GM23338 (cell line): ENCODE results near the gene ABCA4. TPM values are rescaled to one million over a fixed set of nuclear protein-coding genes. Genes with fewer than 3 reads are reported as not detected.

Experiments
- ATAC-seq: fragments of 200-7000 bp; cut with Tn5 transposase; 3 replicates; pipeline ENCODE4 v1.9.1; 2020
- DNase-seq: peaks from one replicate; pipeline ENCODE4 v3.0.0-alpha.2; 2015; ENCODE audit warnings: low spot score
- H2AFZ ChIP-seq: fragments of 200-600 bp; sonication (generic); 2 replicates; pipeline ENCODE4 v1.8.0; 2016; ENCODE audit warnings: antibody characterized with exemption, mild to moderate bottlenecking, moderate library complexity
- H3F3A ChIP-seq: fragments of 200-600 bp; sonication (generic); replicated peaks from 2 replicates; pipeline ENCODE4 v1.8.0; 2017; ENCODE audit warnings: antibody characterized with exemption, mixed run types, low read depth
- H3K27ac ChIP-seq: fragments of 200-600 bp; sonication (generic); 2 replicates; pipeline ENCODE4 v1.6.1; 2016; ENCODE audit warnings: low read depth
- H3K27me3 ChIP-seq: fragments of 200-600 bp; sonication (generic); 2 replicates; pipeline ENCODE4 v1.8.0; 2016; ENCODE audit warnings: mild to moderate bottlenecking, mixed run types, moderate library complexity; ENCODE audit not compliant: insufficient read depth
- H3K36me3 ChIP-seq: fragments of 200-600 bp; sonication (generic); 2 replicates; pipeline ENCODE4 v1.8.0; 2016; ENCODE audit warnings: mild to moderate bottlenecking; ENCODE audit not compliant: insufficient read depth
- H3K4me1 ChIP-seq: fragments of 200-600 bp; sonication (generic); 2 replicates; pipeline ENCODE4 v1.8.0; 2016; ENCODE audit warnings: mild to moderate bottlenecking, moderate library complexity; ENCODE audit not compliant: insufficient read depth
- H3K4me2 ChIP-seq: fragments of 200-600 bp; sonication (generic); 2 replicates; pipeline ENCODE4 v1.7.1; 2017; ENCODE audit warnings: mixed run types
- H3K4me3 ChIP-seq: fragments of 200-600 bp; sonication (generic); 2 replicates; pipeline ENCODE4 v1.6.1; 2016; ENCODE audit warnings: mixed run types
- H3K79me2 ChIP-seq: fragments of 200-600 bp; sonication (generic); replicated peaks from 2 replicates; pipeline ENCODE4 v1.8.0; 2017; ENCODE audit warnings: mild to moderate bottlenecking; ENCODE audit not compliant: insufficient read depth
- H3K9me2 ChIP-seq: fragments of 200-600 bp; sonication (generic); 2 replicates; pipeline ENCODE4 v1.8.0; 2017; ENCODE audit not compliant: insufficient read depth
- H4K20me1 ChIP-seq: fragments of 200-600 bp; sonication (generic); replicated peaks from 2 replicates; pipeline ENCODE4 v1.8.0; 2017; ENCODE audit warnings: mild to moderate bottlenecking; ENCODE audit not compliant: insufficient read depth
- H3K27ac Mint-ChIP-seq: 2 replicates; pipeline ENCODE4 v1.8.0; 2020; ENCODE audit warnings: inconsistent platforms, mild to moderate bottlenecking, moderate library complexity, mixed read lengths
- H3K27me3 Mint-ChIP-seq: 3 replicates; pipeline ENCODE4 v1.8.0; 2022; ENCODE audit warnings: low read depth, mild to moderate bottlenecking, moderate library complexity, mixed read lengths, inconsistent platforms; ENCODE audit not compliant: insufficient read depth, poor library complexity
- H3K36me3 Mint-ChIP-seq: 3 replicates; pipeline ENCODE4 v1.8.0; 2021; ENCODE audit warnings: low read depth, mild to moderate bottlenecking, inconsistent platforms, moderate library complexity, mixed read lengths
- H3K4me1 Mint-ChIP-seq: 3 replicates; pipeline ENCODE4 v1.8.0; 2020; ENCODE audit warnings: mild to moderate bottlenecking, inconsistent platforms, mixed read lengths
- H3K4me3 Mint-ChIP-seq: 3 replicates; pipeline ENCODE4 v1.8.0; 2021; ENCODE audit warnings: moderate library complexity, mild to moderate bottlenecking, inconsistent platforms, mixed read lengths
- H3K9me3 Mint-ChIP-seq: 3 replicates; pipeline ENCODE4 v1.8.0; 2020; ENCODE audit warnings: moderate library complexity, mild to moderate bottlenecking, inconsistent platforms, mixed read lengths
- CTCF ChIP-seq, 2 experiments: fragments of 200-600 bp in 1 of 2; sonication (generic) in 1 of 2; conservative IDR thresholded peaks; 2 replicates each; pipeline versions ENCODE4 v1.5.1 to v1.6.1; 2016 to 2017; ENCODE audit warnings: antibody characterized with exemption in 2 of 2, low read depth in 2 of 2, mild to moderate bottlenecking in 2 of 2, moderate library complexity in 1 of 2
- ZNF114 ChIP-seq: fragments of 250-450 bp; sonication (Bioruptor Pico); IDR thresholded peaks from 2 replicates; pipeline ENCODE4 v1.5.0; 2020; ENCODE audit warnings: mild to moderate bottlenecking, moderate library complexity
- ZNF331 ChIP-seq: fragments of 250-450 bp; sonication (Bioruptor Pico); IDR thresholded peaks from 2 replicates; pipeline ENCODE4 v1.5.0; 2020; ENCODE audit warnings: low read depth, mild to moderate bottlenecking, moderate library complexity
- polyA plus RNA-seq: library from polyadenylated mRNA; unstranded; fragments of >200 nt; fragmentation: Nextera tagmentation; extraction: Ambion mirVana; gene quantifications from 2 replicates; pipeline ENCODE4 v1.2.1, GENCODE V29; 2016
- total RNA-seq: library from RNA; depleted of rRNA; stranded (reverse); fragments of >200 nt; shearing (Covaris generic); gene quantifications from 2 replicates; pipeline ENCODE4 v1.2.3, GENCODE V29; 2014
- TF ChIP-seq, protein P1 (sequence below): fragments of 250-450 bp; sonication (Bioruptor Pico); IDR thresholded peaks from 2 replicates; pipeline ENCODE4 v1.5.0; 2020; ENCODE audit warnings: mild to moderate bottlenecking, moderate library complexity

Gene ABCA4
- total and polyA plus RNA-seq, 2 experiments from 2014 or later = not detected

GRCh38 chr1:93969887-93970286 lies 151.1 kb downstream of the ABCA4 start:
- Mint-ChIP-seq H3K27me3 (peaks cover 2% of the 10 kb centered on the region), H3K9me3 (peaks cover 3% of the 10 kb centered on the region; the same call in 2 of the 3 replicates), H3K4me1 (no peaks in the 10 kb centered on the region; the same call in 2 of the 3 replicates), H3K27ac (no peak overlapping the region), H3K4me3 (no peak overlapping the region), H3K36me3 (no peaks in the 10 kb centered on the region)
- DNase-seq (no peak), ATAC-seq (no peak)
- no peak overlapping the region for H3K4me2 ChIP-seq
- no peaks in the 10 kb centered on the region for H3F3A ChIP-seq
- TF ChIP-seq CTCF (conservative IDR thresholded peaks at IDR 0.05; ENCODE audit: low read depth in 2 of 2) (no peak), ZNF114 (no peak), ZNF331 (CRISPR knock-in tag) (no peak)
- TF ChIP-seq, protein P1, sequence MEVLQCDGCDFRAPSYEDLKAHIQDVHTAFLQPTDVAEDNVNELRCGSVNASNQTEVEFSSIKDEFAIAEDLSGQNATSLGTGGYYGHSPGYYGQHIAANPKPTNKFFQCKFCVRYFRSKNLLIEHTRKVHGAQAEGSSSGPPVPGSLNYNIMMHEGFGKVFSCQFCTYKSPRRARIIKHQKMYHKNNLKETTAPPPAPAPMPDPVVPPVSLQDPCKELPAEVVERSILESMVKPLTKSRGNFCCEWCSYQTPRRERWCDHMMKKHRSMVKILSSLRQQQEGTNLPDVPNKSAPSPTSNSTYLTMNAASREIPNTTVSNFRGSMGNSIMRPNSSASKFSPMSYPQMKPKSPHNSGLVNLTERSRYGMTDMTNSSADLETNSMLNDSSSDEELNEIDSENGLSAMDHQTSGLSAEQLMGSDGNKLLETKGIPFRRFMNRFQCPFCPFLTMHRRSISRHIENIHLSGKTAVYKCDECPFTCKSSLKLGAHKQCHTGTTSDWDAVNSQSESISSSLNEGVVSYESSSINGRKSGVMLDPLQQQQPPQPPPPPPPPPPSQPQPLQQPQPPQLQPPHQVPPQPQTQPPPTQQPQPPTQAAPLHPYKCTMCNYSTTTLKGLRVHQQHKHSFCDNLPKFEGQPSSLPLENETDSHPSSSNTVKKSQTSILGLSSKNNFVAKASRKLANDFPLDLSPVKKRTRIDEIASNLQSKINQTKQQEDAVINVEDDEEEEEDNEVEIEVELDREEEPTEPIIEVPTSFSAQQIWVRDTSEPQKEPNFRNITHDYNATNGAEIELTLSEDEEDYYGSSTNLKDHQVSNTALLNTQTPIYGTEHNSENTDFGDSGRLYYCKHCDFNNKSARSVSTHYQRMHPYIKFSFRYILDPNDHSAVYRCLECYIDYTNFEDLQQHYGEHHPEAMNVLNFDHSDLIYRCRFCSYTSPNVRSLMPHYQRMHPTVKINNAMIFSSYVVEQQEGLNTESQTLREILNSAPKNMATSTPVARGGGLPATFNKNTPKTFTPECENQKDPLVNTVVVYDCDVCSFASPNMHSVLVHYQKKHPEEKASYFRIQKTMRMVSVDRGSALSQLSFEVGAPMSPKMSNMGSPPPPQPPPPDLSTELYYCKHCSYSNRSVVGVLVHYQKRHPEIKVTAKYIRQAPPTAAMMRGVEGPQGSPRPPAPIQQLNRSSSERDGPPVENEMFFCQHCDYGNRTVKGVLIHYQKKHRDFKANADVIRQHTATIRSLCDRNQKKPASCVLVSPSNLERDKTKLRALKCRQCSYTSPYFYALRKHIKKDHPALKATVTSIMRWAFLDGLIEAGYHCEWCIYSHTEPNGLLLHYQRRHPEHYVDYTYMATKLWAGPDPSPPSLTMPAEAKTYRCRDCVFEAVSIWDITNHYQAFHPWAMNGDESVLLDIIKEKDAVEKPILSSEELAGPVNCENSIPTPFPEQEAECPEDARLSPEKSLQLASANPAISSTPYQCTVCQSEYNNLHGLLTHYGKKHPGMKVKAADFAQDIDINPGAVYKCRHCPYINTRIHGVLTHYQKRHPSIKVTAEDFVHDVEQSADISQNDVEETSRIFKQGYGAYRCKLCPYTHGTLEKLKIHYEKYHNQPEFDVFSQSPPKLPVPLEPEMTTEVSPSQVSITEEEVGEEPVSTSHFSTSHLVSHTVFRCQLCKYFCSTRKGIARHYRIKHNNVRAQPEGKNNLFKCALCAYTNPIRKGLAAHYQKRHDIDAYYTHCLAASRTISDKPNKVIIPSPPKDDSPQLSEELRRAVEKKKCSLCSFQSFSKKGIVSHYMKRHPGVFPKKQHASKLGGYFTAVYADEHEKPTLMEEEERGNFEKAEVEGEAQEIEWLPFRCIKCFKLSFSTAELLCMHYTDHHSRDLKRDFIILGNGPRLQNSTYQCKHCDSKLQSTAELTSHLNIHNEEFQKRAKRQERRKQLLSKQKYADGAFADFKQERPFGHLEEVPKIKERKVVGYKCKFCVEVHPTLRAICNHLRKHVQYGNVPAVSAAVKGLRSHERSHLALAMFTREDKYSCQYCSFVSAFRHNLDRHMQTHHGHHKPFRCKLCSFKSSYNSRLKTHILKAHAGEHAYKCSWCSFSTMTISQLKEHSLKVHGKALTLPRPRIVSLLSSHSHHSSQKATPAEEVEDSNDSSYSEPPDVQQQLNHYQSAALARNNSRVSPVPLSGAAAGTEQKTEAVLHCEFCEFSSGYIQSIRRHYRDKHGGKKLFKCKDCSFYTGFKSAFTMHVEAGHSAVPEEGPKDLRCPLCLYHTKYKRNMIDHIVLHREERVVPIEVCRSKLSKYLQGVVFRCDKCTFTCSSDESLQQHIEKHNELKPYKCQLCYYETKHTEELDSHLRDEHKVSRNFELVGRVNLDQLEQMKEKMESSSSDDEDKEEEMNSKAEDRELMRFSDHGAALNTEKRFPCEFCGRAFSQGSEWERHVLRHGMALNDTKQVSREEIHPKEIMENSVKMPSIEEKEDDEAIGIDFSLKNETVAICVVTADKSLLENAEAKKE (CRISPR knock-in tag) = no peak
- no peak overlapping the region for H3K4me3 ChIP-seq
- peaks cover 4% of the 10 kb centered on the region; the same call in 1 of the 2 replicates for H3K9me2 ChIP-seq
- H3K4me1 ChIP-seq = no peaks in the 10 kb centered on the region
- H3K27me3 ChIP-seq = no peaks in the 10 kb centered on the region
- no peaks in the 10 kb centered on the region for H3K36me3 ChIP-seq
- H3K27ac ChIP-seq = no peak overlapping the region
- no peak overlapping the region for H2AFZ ChIP-seq
- H4K20me1 ChIP-seq = no peaks in the 10 kb centered on the region
- no peaks in the 10 kb centered on the region for H3K79me2 ChIP-seq
